Fibroblast of skin of right biceps (primary cell): ENCODE measurements around the gene GPC1.
A peak's percentile ranks its signal among the peaks of the same experiment; 100 is the strongest.

Experiments used
- DNase-seq: peaks from one replicate; pipeline ENCODE4 v3.0.0-alpha.2; 2013

Gene GPC1

GRCh38 chr2:240413813-240414429 lies 21.5 kb upstream of the GPC1 start:
- no peak for DNase-seq

GRCh38 chr2:240416821-240417220 lies 18.6 kb upstream of the GPC1 start:
- DNase-seq = no peak

- no peak for DNase-seq
Observed at GRCh38 chr2:240418311-240418710, 17.2 kb upstream of the GPC1 start.

- no peak for DNase-seq
Observed at GRCh38 chr2:240419271-240419670, 16.2 kb upstream of the GPC1 start.

- no peak for DNase-seq
Observed at GRCh38 chr2:240419723-240420122, 15.7 kb upstream of the GPC1 start.

GRCh38 chr2:240420206-240421104 lies 15.0 kb upstream of the GPC1 start:
- DNase-seq = no peak

- no peak for DNase-seq
Observed at GRCh38 chr2:240421381-240421780, 14.1 kb upstream of the GPC1 start.

GRCh38 chr2:240422658-240423329 lies 12.7 kb upstream of the GPC1 start:
- DNase-seq = no peak

GRCh38 chr2:240423788-240424191 lies 11.7 kb upstream of the GPC1 start:
- DNase-seq = no peak

GRCh38 chr2:240424341-240425235 lies 10.9 kb upstream of the GPC1 start:
- no peak for DNase-seq

GRCh38 chr2:240425236-240425615 lies 10.2 kb upstream of the GPC1 start:
- no peak for DNase-seq

- no peak for DNase-seq
Observed at GRCh38 chr2:240425697-240426096, 9.8 kb upstream of the GPC1 start.

GRCh38 chr2:240426845-240427721 lies 8.4 kb upstream of the GPC1 start:
- peak; percentile 18 for DNase-seq

GRCh38 chr2:240427729-240428128 lies 7.7 kb upstream of the GPC1 start:
- no peak for DNase-seq

- DNase-seq = no peak
Observed at GRCh38 chr2:240428245-240428644, 7.2 kb upstream of the GPC1 start.

GRCh38 chr2:240429341-240429871 lies 6.1 kb upstream of the GPC1 start:
- DNase-seq = no peak

- DNase-seq = no peak
Observed at GRCh38 chr2:240429872-240430491, 5.5 kb upstream of the GPC1 start.

- no peak for DNase-seq
Observed at GRCh38 chr2:240430595-240430994, 4.9 kb upstream of the GPC1 start.

GRCh38 chr2:240431271-240431660 lies 4.2 kb upstream of the GPC1 start:
- no peak for DNase-seq

- no peak for DNase-seq
Observed at GRCh38 chr2:240431661-240432424, 3.6 kb upstream of the GPC1 start.
